SU-DHL-6 (cell line): Measurements from ENCODE around the gene TMEM245.

ENCODE experiments used
- H2AFZ ChIP-seq: fragments of 200-600 bp; sonication (generic); 2 replicates; pipeline ENCODE4 v1.6.1; 2014; ENCODE audit warnings: low read depth, mild to moderate bottlenecking, moderate library complexity, mixed read lengths, antibody characterized with exemption, low read length; ENCODE audit not compliant: severe bottlenecking
- H3F3A ChIP-seq: fragments of 200-600 bp; shearing (Covaris generic); 2 replicates; pipeline ENCODE4 v1.6.0; 2016; ENCODE audit warnings: antibody characterized with exemption, mild to moderate bottlenecking; ENCODE audit not compliant: insufficient read depth
- H3K27ac ChIP-seq: fragments of 200-600 bp; sonication (generic); 2 replicates; pipeline ENCODE4 v1.5.1; 2016; ENCODE audit warnings: low read depth, mild to moderate bottlenecking, low read length, moderate library complexity, mixed read lengths
- H3K27me3 ChIP-seq: fragments of 200-600 bp; sonication (generic), shearing (Covaris generic); 2 replicates; pipeline ENCODE4 v1.6.0; 2014; ENCODE audit warnings: mild to moderate bottlenecking, low read length
- H3K36me3 ChIP-seq: fragments of 200-600 bp; sonication (generic); 2 replicates; pipeline ENCODE4 v1.6.1; 2014; ENCODE audit warnings: mild to moderate bottlenecking, low read length, mixed read lengths
- H3K4me2 ChIP-seq: fragments of 300-600, 200-600 bp; shearing (Covaris generic), sonication (generic); 2 replicates; pipeline ENCODE4 v1.6.0; 2014; ENCODE audit warnings: low read length, low read depth, mild to moderate bottlenecking; ENCODE audit not compliant: poor library complexity, severe bottlenecking
- H3K4me3 ChIP-seq: fragments of 200-600 bp; sonication (generic); 2 replicates; pipeline ENCODE4 v1.5.1; 2014; ENCODE audit warnings: antibody characterized with exemption, low read length, mild to moderate bottlenecking, mixed read lengths; ENCODE audit not compliant: insufficient read depth, poor library complexity, severe bottlenecking
- H3K79me2 ChIP-seq: fragments of 200-600 bp; sonication (generic); 2 replicates; pipeline ENCODE4 v1.6.1; 2014; ENCODE audit warnings: mild to moderate bottlenecking, low read length, moderate library complexity; ENCODE audit not compliant: insufficient read depth
- H3K9ac ChIP-seq: fragments of 200-600 bp; sonication (generic); 2 replicates; pipeline ENCODE4 v1.7.0; 2014; ENCODE audit warnings: mild to moderate bottlenecking, low read length
- H3K9me2 ChIP-seq: fragments of 200-600 bp; sonication (generic); replicated peaks from 2 replicates; pipeline ENCODE4 v1.6.1; 2014; ENCODE audit warnings: low read length; ENCODE audit not compliant: insufficient read depth
- H3K9me3 ChIP-seq: fragments of 200-600 bp; sonication (generic); 2 replicates; pipeline ENCODE4 v1.6.1; 2014; ENCODE audit warnings: low read length, mixed read lengths; ENCODE audit not compliant: insufficient read depth
- H4K20me1 ChIP-seq: fragments of 200-600 bp; sonication (generic); 2 replicates; pipeline ENCODE4 v1.6.1; 2014; ENCODE audit warnings: low read depth, mild to moderate bottlenecking, antibody characterized with exemption, low read length, moderate library complexity, mixed read lengths
- EZH2phosphoT487 ChIP-seq: fragments of 200-600 bp; sonication (generic), shearing (Covaris generic); conservative IDR thresholded peaks from 2 replicates; pipeline ENCODE4 v1.6.1; 2018; ENCODE audit warnings: mild to moderate bottlenecking, antibody characterized with exemption, low read length, moderate library complexity, mixed read lengths
- TF ChIP-seq, protein P1 (sequence below): fragments of 200-600 bp; sonication (generic); IDR thresholded peaks from one replicate; pipeline ENCODE4 v1.5.1; 2017; ENCODE audit warnings: antibody characterized with exemption, mild to moderate bottlenecking, low read length, moderate library complexity; ENCODE audit not compliant: insufficient read depth, poor library complexity, severe bottlenecking

Gene TMEM245

GRCh38 chr9:109100543-109101201 lies 19.1 kb downstream of the TMEM245 start:
- Histone ChIP-seq H3K9ac (no peak overlapping the region), H3K9me2 (no peaks in the 10 kb centered on the region), H4K20me1 (no peaks in the 10 kb centered on the region; the same call in 1 of the 2 replicates), H3K27me3 (no peaks in the 10 kb centered on the region), H2AFZ (no peak overlapping the region), H3K27ac (no peak overlapping the region), H3F3A (no peaks in the 10 kb centered on the region), H3K79me2 (peaks cover 95% of the 10 kb centered on the region), H3K9me3 (no peaks in the 10 kb centered on the region), H3K4me3 (no peak overlapping the region), H3K36me3 (peaks cover 19% of the 10 kb centered on the region; the same call in 1 of the 2 replicates), H3K4me2 (no peak overlapping the region)
- TF ChIP-seq EZH2phosphoT487 = no peak
- TF ChIP-seq, protein P1, sequence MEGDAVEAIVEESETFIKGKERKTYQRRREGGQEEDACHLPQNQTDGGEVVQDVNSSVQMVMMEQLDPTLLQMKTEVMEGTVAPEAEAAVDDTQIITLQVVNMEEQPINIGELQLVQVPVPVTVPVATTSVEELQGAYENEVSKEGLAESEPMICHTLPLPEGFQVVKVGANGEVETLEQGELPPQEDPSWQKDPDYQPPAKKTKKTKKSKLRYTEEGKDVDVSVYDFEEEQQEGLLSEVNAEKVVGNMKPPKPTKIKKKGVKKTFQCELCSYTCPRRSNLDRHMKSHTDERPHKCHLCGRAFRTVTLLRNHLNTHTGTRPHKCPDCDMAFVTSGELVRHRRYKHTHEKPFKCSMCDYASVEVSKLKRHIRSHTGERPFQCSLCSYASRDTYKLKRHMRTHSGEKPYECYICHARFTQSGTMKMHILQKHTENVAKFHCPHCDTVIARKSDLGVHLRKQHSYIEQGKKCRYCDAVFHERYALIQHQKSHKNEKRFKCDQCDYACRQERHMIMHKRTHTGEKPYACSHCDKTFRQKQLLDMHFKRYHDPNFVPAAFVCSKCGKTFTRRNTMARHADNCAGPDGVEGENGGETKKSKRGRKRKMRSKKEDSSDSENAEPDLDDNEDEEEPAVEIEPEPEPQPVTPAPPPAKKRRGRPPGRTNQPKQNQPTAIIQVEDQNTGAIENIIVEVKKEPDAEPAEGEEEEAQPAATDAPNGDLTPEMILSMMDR = no peak

- Histone ChIP-seq H3K4me2 (no peak overlapping the region), H3K27ac (no peak overlapping the region), H3K36me3 (peaks cover 8% of the 10 kb centered on the region; the same call in 1 of the 2 replicates), H4K20me1 (peaks cover 10% of the 10 kb centered on the region; the same call in 1 of the 2 replicates), H3K27me3 (no peaks in the 10 kb centered on the region), H3K9ac (no peak overlapping the region), H3F3A (no peaks in the 10 kb centered on the region), H3K4me3 (no peak overlapping the region), H3K9me2 (no peaks in the 10 kb centered on the region), H3K9me3 (no peaks in the 10 kb centered on the region), H3K79me2 (peaks cover 96% of the 10 kb centered on the region), H2AFZ (no peak overlapping the region)
- no peak for TF ChIP-seq EZH2phosphoT487
- TF ChIP-seq, protein P1 = no peak
These were observed 20.8 kb downstream of the TMEM245 start for GRCh38 chr9:109098960-109099308.

GRCh38 chr9:109098171-109098959 lies 21.4 kb downstream of the TMEM245 start:
- Histone ChIP-seq H3K9ac (no peak overlapping the region), H3K9me2 (no peaks in the 10 kb centered on the region), H3K4me2 (no peak overlapping the region), H3K27ac (no peak overlapping the region), H3K9me3 (no peaks in the 10 kb centered on the region), H3F3A (no peaks in the 10 kb centered on the region), H3K4me3 (no peak overlapping the region), H3K36me3 (peaks cover 13% of the 10 kb centered on the region; the same call in 1 of the 2 replicates), H2AFZ (no peak overlapping the region), H3K79me2 (peaks cover 91% of the 10 kb centered on the region), H4K20me1 (peaks cover 10% of the 10 kb centered on the region; the same call in 1 of the 2 replicates), H3K27me3 (no peaks in the 10 kb centered on the region)
- TF ChIP-seq, protein P1 = no peak
- TF ChIP-seq EZH2phosphoT487 = no peak
